Measurements from ENCODE around the gene OSBPL10.

OSBPL10 gene

GRCh38 chr3:31833391-31834190, 147.5 kb downstream of the OSBPL10 start:
- no peak for DNase-seq (ENCODE audit: low spot score)
- TF ChIP-seq CTCF (IDR thresholded peaks at IDR 0.05): no peak
- H3K4me3 ChIP-seq: no peak overlapping the region
- H3K27ac ChIP-seq: no peak overlapping the region

- Histone ChIP-seq H3K27ac (no peak overlapping the region), H3K4me3 (no peak overlapping the region)
- TF ChIP-seq CTCF (IDR thresholded peaks at IDR 0.05): no peak
- no peak for DNase-seq (ENCODE audit: low spot score)
These were observed 148.5 kb downstream of the OSBPL10 start for GRCh38 chr3:31832551-31832950.

GRCh38 chr3:31831591-31831990, 149.5 kb downstream of the OSBPL10 start:
- Histone ChIP-seq H3K27ac (no peak overlapping the region), H3K4me3 (no peak overlapping the region)
- no peak for DNase-seq (ENCODE audit: low spot score)
- no peak for TF ChIP-seq CTCF (IDR thresholded peaks at IDR 0.05)

GRCh38 chr3:31829826-31830426, 151.1 kb downstream of the OSBPL10 start:
- DNase-seq (ENCODE audit: low spot score): no peak
- Histone ChIP-seq H3K27ac (no peak overlapping the region), H3K4me3 (no peak overlapping the region)
- TF ChIP-seq CTCF (IDR thresholded peaks at IDR 0.05): no peak

GRCh38 chr3:31829010-31829409, 152.1 kb downstream of the OSBPL10 start:
- DNase-seq (ENCODE audit: low spot score): no peak
- no peak overlapping the region for H3K27ac ChIP-seq
- no peak overlapping the region for H3K4me3 ChIP-seq
- no peak for TF ChIP-seq CTCF (IDR thresholded peaks at IDR 0.05)

- Histone ChIP-seq H3K27ac (no peak overlapping the region), H3K4me3 (no peak overlapping the region)
- no peak for DNase-seq (ENCODE audit: low spot score)
- no peak for TF ChIP-seq CTCF (IDR thresholded peaks at IDR 0.05)
These were observed 153.1 kb downstream of the OSBPL10 start for GRCh38 chr3:31828007-31828406.

GRCh38 chr3:31823184-31823583, 157.9 kb downstream of the OSBPL10 start:
- no peak overlapping the region for H3K27ac ChIP-seq
- no peak for TF ChIP-seq CTCF (IDR thresholded peaks at IDR 0.05)
- H3K4me3 ChIP-seq: no peak overlapping the region
- no peak for DNase-seq (ENCODE audit: low spot score)
